ENCODE measurements around the gene GRIN1. TPM values are rescaled to one million over a fixed set of nuclear protein-coding genes. Genes with fewer than 3 reads are reported as not detected.
A peak's percentile ranks its signal among the peaks of the same experiment; 100 is the strongest.

GRIN1 gene
- total RNA-seq, 2 experiments from 2014 or later, result not detected

DNA sequence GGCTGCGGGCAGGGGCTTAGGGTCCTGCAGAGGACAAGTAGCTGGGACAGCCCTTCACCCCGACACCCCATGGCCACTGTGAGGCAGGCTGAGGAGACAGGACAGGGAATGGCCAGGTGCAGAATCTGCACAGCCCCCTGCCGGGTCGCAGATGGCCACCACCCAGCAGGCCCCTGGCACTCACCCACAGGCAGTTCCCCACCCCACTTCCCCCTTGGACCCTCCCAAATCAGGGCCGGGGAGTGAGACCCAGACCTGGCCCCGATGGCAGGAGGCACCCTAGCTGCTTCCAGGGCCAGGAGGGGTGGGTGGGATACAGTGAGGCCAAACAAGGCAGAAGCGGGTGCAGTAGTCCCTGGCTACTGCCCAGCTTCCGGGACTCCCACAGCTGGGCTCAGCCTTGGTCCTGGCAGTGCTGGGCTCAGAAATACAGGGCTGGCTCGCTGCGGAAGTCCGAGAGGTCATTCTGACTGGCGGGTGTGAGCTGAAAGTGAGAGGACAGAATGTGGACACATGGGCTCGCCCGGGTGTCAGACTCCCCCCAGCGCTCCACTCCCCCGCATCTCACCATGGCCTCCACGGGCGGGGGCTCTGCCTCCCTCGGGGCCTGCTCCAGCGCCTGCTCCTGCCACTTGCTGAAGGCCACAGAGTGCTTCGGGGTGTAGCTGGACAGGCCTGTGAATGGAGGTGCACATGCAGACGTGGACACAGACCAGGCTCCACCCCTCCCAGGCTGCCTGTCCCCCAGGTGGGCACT lies 52.9 kb downstream of the GRIN1 start:
- POLR2A ChIA-PET, result interaction anchor here (1.4 kb wide), 1 partner anchor 9 kb away, joined by 5 read pairs; the partner anchor contains the start of gene TPRN

DNA sequence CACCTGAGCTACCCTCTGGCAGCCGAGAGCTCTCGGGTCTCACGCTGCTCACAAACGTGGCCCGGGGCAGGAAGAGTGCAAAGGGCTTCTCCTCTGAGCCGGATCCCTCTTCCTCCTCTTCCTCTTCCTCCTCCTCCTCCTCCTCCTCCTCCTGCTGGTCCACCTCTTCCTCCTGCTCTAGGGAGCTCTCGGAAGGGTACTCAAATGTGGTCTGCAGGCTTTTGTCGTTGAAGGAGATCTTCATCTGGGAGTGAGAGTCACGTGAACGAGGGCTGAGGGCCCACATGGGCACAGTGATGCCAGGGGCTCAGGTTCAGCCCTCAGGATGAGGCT lies 53.5 kb downstream of the GRIN1 start:
- no peak overlapping the region for H3K4me3 Mint-ChIP-seq
- no peaks in the 10 kb centered on the region for H3K27me3 Mint-ChIP-seq
- H3K27ac Mint-ChIP-seq, result no peak overlapping the region
- H3K9me3 Mint-ChIP-seq, result no peaks in the 10 kb centered on the region
- POLR2A ChIA-PET, result interaction anchor here (1.4 kb wide), 1 partner anchor 8 kb away, joined by 5 read pairs; the partner anchor contains the start of gene TPRN
- DNase-seq (no peak), ATAC-seq (ENCODE audit: low read depth) (no peak)
- H3K4me1 Mint-ChIP-seq, result peaks cover 10% of the 10 kb centered on the region
- peaks cover 2% of the 10 kb centered on the region for H3K36me3 Mint-ChIP-seq

More for the DNA sequence above, 52.9 kb downstream of the GRIN1 start:
- H3K36me3 Mint-ChIP-seq, result peaks cover 2% of the 10 kb centered on the region
- no peak for ATAC-seq (ENCODE audit: low read depth)
- peaks cover 14% of the 10 kb centered on the region for H3K4me1 Mint-ChIP-seq
- no peaks in the 10 kb centered on the region for H3K9me3 Mint-ChIP-seq
- no peak for DNase-seq
- H3K27me3 Mint-ChIP-seq, result no peaks in the 10 kb centered on the region
- H3K4me3 Mint-ChIP-seq, result no peak overlapping the region
- no peak overlapping the region for H3K27ac Mint-ChIP-seq

DNA sequence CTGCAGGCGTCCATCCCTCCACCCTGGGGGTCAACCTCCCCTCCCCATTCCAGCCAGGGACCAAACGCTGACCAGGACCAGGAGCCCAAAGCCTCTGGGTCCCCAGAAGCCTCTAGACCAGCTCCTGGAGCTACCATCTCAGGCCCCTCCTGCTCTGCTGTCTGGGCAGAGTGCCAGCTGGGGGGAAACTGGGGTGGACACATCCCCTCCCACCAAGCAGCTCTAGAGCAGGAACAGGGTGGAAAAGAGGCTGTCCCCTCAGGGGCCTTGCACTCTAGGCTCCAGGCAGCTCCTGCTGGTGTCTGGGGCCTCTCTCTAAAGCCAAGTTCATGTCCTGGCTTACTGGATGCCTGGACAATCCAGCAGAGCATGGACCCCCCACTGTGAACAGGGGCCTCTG lies 53.9 kb downstream of the GRIN1 start:
- POLR2A ChIA-PET, result interaction anchor here (0.6 to 1.4 kb wide), 2 partner anchors 8 to 492 kb away, joined by 3 to 5 read pairs; partner anchors contain the start of gene TPRN
- no peak overlapping the region for H3K4me3 Mint-ChIP-seq

DNA sequence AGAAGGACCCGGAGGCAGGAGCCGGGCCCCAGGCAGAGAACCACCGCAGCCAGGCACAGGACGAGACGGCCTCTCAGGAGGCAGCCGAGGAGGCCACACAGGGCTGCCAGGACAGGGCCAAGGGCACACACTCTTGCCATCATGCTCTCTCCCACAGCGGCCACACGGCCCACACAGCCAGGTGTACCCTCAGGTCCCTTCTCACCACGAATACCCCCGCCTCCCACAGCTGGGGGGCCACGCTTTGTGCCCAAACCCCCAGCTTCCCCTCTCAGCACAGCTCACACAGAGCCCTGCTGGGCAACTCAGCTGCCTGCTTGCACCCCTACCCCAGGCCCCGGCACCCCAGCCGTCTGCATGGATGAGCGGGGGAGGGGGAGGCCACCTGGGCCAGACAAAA lies 54.8 kb downstream of the GRIN1 start:
- H3K36me3 Mint-ChIP-seq, result peaks cover 2% of the 10 kb centered on the region

More for the DNA sequence above, 53.9 kb downstream of the GRIN1 start:
- no peaks in the 10 kb centered on the region for H3K27me3 Mint-ChIP-seq
- peaks cover 7% of the 10 kb centered on the region for H3K4me1 Mint-ChIP-seq
- ATAC-seq (ENCODE audit: low read depth), result no peak
- H3K36me3 Mint-ChIP-seq, result peaks cover 2% of the 10 kb centered on the region
- no peak for DNase-seq
- no peak overlapping the region for H3K27ac Mint-ChIP-seq
- H3K9me3 Mint-ChIP-seq, result no peaks in the 10 kb centered on the region

DNA sequence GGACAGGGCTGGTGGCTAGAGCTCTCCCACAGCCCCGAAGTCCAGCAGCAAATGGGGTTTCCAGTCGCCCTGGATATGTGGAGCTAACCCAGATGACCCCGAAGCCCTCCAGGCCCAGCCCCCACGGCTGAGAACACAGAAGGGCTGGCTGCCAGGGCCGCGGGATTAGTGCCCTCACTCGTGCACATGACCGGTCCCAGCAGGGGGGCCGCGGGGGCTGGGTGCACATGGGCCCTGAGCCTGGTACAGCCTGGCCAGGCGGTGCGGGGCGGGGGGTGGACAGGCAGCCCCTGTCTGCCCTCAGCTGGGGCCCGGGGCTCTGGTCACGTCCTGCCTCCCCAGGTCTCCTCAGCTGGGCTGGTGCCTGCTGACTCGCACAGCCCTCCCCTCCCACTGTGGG lies 55.4 kb downstream of the GRIN1 start:
- Mint-ChIP-seq H3K4me1 (peaks cover 3% of the 10 kb centered on the region), H3K27me3 (no peaks in the 10 kb centered on the region)
- POLR2A ChIA-PET, result interaction anchor here (2.0 kb wide), 1 partner anchor 47 kb away, joined by 7 read pairs; the partner anchor contains the start of gene TUBB4B

More for the DNA sequence above, 54.8 kb downstream of the GRIN1 start:
- DNase-seq, result no peak
- POLR2A ChIA-PET, result interaction anchor here (0.6 kb wide), 1 partner anchor 493 kb away, joined by 3 read pairs; no protein-coding TSS in a partner anchor
- no peak for ATAC-seq (ENCODE audit: low read depth)
- Mint-ChIP-seq H3K27me3 (no peaks in the 10 kb centered on the region), H3K9me3 (no peaks in the 10 kb centered on the region), H3K27ac (no peak overlapping the region), H3K4me3 (no peak overlapping the region), H3K4me1 (peaks cover 7% of the 10 kb centered on the region)

DNA sequence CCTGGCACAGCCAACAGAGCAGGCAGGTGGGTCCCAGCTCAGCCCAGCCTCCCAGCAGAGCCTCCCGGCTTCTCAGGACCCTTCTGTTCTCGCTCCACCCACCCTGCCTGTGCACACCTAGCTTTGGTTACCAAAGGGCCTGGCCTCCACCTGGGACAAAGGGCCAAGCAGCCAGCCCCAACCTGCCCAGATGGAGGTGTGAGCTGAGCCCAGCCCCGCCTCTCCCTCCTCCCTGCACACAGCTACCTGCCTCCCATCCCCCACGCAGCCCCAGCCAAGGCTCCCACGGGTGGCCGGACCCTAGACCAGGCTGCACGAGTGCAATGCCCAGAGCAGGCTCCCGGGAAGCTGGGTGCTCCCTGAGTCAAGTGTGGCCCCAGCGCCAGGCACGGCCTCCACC lies 56.0 kb downstream of the GRIN1 start:
- H3K4me1 Mint-ChIP-seq, result peaks cover 2% of the 10 kb centered on the region
- H3K4me3 Mint-ChIP-seq, result no peak overlapping the region
- ATAC-seq (ENCODE audit: low read depth) (no peak), DNase-seq (no peak)
- no peaks in the 10 kb centered on the region for H3K27me3 Mint-ChIP-seq
- POLR2A ChIA-PET, result interaction anchor here (0.7 to 2.0 kb wide), 2 partner anchors 10 to 46 kb away, joined by 5 to 7 read pairs; partner anchors contain the start of genes NDOR1, TMEM203 and TUBB4B
- H3K27ac Mint-ChIP-seq, result no peak overlapping the region
- H3K36me3 Mint-ChIP-seq, result no peaks in the 10 kb centered on the region
- no peaks in the 10 kb centered on the region for H3K9me3 Mint-ChIP-seq

More for the DNA sequence above, 55.4 kb downstream of the GRIN1 start:
- no peak for ATAC-seq (ENCODE audit: low read depth)
- no peak overlapping the region for H3K27ac Mint-ChIP-seq
- no peak for DNase-seq
- no peaks in the 10 kb centered on the region for H3K36me3 Mint-ChIP-seq
- H3K9me3 Mint-ChIP-seq, result no peaks in the 10 kb centered on the region
- no peak overlapping the region for H3K4me3 Mint-ChIP-seq

DNA sequence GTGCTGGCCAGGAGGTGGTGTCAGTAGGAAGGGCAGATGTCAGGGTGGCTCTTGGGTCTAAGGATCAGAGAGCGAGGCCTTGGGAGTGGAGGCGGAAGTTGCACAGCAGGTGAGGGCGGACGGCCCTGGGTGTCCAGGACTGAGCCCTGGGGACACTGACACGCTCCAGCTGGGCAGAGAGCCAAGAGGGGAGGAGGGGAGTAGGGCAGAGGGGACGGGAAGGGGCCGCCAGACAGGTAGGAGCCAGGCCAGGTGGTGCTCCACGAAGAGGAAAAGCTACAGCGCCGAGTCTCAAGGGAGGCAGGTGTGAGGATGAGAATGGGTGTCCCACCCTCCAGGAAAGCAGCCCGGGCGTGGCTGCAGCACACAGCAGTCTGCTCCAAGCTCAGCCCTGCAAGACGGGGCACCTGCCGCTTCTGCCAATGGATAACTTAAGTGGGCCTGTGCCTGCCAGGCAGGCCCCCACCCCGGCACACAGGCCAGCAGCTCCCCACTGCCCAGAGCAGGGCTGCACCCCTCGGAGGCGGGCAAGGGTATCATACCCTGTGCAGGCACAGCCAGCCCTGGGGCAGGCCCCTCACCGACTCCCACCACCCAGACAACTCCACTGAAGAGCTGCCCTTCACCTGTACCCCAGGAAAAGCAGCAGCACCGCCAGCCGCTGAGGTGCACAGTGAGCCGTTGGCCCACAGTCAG lies 56.7 kb downstream of the GRIN1 start:
- Mint-ChIP-seq H3K9me3 (no peaks in the 10 kb centered on the region), H3K4me1 (peaks cover 2% of the 10 kb centered on the region), H3K4me3 (no peak overlapping the region), H3K27ac (peak overlapping the region; percentile 25), H3K27me3 (no peaks in the 10 kb centered on the region), H3K36me3 (no peaks in the 10 kb centered on the region)
- POLR2A ChIA-PET, result interaction anchor here (0.7 to 2.0 kb wide), 3 partner anchors 10 to 58 kb away, joined by 3 to 7 read pairs (median 5); partner anchors contain the start of genes NDOR1, TMEM203 and TUBB4B
- DNase-seq (no peak), ATAC-seq (ENCODE audit: low read depth) (no peak)

DNA sequence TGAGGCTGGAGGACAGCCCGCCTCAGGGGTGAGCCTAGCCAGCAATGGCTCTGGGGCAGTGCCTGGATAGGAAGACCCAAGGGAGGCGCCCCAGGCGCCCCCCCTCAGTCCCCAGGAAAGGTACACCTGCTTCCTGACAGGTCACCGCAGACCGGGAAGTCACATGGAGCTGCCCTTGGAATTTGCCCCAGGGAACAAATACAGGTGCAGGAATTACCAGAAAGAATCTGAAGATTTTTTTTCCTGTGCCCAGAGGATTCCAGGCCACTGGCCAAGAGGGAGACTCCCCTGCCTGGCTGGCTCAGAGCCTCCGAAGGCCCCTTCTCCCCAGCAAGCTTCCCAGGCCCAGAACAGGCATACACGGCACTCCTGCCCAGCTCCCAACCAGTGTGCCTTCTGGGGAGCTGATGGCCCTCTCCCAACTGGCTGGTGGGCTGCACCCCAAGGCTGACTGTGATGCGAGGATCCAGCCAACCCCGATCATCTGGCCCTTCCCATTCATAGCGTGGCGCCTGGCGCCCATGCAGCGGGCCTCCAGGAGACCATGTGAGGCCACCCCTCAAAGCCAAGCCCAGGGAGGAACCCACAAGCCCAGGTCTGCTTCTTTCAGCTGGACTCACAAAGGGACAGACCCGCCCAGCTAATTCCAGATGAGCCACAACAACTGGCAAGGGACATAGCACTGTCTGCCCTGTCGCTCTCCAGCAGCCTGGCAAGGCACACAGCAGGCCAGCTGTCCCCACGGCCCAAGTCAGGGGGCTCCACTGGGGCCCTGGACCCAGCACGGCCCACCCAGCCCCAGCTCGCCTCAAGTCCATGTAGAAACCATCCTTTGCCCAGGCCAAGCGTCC lies 59.3 kb downstream of the GRIN1 start:
- DNase-seq (no peak), ATAC-seq (ENCODE audit: low read depth) (no peak)
- no peak overlapping the region for H3K4me3 Mint-ChIP-seq
- POLR2A ChIA-PET, result interaction anchor here (0.6 to 1.5 kb wide), 3 partner anchors 9 to 61 kb away, joined by 3 to 10 read pairs (median 4); partner anchors contain the start of gene TUBB4B
- H3K27ac Mint-ChIP-seq, result no peak overlapping the region
- H3K27me3 Mint-ChIP-seq, result no peaks in the 10 kb centered on the region
- H3K36me3 Mint-ChIP-seq, result no peaks in the 10 kb centered on the region
- peaks cover 10% of the 10 kb centered on the region for H3K4me1 Mint-ChIP-seq
- H3K9me3 Mint-ChIP-seq, result no peaks in the 10 kb centered on the region

DNA sequence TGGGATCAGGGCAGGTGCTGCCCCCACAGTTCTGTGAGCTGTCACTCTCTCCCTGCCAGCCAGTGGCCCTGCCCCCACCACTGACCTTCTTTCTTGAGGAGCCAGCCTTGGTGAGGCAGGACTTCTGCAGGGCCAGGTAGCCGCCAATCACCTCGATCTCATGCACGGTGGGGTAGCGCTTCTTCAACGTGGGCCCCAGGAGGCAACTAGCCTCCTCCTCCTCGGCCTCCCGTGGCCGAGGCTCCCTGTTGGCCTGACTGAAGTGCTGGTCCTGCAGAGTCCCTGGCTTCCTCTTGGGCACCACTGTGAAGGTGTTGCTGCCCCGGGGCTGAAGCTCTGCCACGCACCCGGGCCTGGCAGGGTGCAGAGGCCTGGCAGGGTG lies 59.9 kb downstream of the GRIN1 start:
- no peaks in the 10 kb centered on the region for H3K36me3 Mint-ChIP-seq
- H3K27ac Mint-ChIP-seq, result no peak overlapping the region
- no peak for ATAC-seq (ENCODE audit: low read depth)
- no peaks in the 10 kb centered on the region for H3K9me3 Mint-ChIP-seq
- POLR2A ChIA-PET, result interaction anchor here (0.6 to 1.5 kb wide), 3 partner anchors 10 to 61 kb away, joined by 3 to 10 read pairs (median 4); partner anchors contain the start of gene TUBB4B
- no peaks in the 10 kb centered on the region for H3K27me3 Mint-ChIP-seq
- no peak for DNase-seq
- H3K4me1 Mint-ChIP-seq, result peaks cover 12% of the 10 kb centered on the region
- no peak overlapping the region for H3K4me3 Mint-ChIP-seq

DNA sequence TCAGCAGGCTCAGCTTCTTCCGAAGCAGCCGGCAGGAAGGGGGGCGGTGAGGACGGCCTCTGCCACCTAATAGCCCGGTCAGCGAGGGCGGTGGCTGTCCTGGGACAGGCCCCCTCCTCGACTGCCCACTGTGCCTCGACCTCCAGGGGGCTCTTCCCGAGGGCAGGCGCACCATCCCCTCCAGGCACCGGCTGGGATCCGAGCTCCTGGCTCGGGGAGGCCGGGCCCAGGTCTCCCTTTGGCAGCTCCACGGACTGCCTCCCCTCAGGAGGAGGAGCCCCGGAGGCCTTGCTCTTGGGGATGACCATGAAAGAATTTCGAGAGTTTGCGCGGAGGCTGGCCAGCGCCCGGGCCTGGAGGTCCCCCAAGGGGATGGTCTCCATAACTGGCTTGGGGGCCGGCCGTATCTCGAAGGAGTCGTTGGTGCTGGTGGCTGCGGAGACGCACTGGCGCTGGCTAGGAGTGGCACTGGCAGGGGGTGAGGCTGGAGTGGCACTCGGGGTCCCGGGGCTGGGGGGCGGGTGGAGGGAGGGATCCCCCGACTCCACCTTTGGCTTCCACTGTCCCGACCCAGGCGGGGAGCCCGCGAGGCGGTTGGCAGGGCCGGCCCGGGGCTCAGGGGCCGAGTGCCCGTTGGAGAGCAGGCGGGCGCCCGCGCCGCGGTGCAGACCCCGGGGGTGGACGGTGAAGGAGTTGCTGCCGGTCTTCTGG lies 60.6 kb downstream of the GRIN1 start:
- Mint-ChIP-seq H3K4me1 (peaks cover 18% of the 10 kb centered on the region), H3K27ac (peak overlapping the region; percentile 51), H3K27me3 (no peaks in the 10 kb centered on the region), H3K36me3 (no peaks in the 10 kb centered on the region), H3K4me3 (peak overlapping the region; percentile 78), H3K9me3 (no peaks in the 10 kb centered on the region)
- ATAC-seq (ENCODE audit: low read depth) (no peak), DNase-seq (no peak)
- POLR2A ChIA-PET, result interaction anchor here (1.2 kb wide), 1 partner anchor 11 kb away, joined by 10 read pairs; no protein-coding TSS in a partner anchor

DNA sequence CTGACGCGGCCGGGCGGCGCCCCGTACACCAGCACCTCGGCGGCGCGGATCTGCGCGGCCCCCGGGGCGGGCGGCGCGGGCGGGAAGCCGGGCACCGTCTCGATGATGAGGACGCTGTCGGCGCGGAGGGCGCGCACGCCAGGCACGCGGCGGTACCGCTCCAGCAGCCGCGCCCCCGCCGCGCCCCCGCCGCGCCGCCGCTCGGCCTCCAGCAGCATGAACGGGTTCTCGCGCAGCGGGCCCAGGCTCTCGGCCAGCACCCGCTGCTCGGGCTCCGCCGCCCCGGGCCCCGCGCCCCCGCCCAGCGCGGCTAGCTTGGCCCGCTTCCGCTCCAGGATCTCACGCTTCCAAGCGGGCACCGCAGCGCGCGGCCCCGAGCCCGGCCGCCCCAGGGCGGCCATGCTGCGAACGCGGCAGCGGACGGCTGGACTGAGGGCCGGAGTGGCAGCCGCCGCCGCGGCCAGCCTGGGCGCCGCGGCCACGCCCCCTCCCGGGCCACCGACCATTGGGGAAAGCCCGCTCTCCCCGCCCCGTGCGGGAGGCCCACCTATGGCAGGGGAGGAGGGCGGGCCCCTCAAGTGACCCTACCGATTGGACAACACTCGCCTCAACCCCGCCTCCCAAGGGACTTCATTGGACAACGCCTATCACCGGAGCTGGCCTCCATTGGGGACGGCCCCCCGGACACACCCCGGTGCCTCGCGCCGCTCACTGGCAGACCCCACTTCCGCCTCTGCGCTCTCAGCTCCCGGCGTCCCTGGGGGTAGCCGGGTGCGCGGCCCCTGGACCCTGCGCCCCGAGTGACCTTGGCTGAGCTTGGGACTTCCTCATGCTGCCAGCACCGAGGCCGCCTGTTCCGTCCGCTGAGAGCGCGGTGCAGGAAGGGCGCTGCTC lies 61.6 kb downstream of the GRIN1 start, which contains the start of gene TPRN:
Gene TPRN, minus strand, starts transcription at position 431 of the 894 bp plus-strand sequence. Its CDS starts 30 bp downstream, at position 401.
- Mint-ChIP-seq H3K4me1 (peaks cover 20% of the 10 kb centered on the region), H3K27me3 (no peaks in the 10 kb centered on the region), H3K36me3 (no peaks in the 10 kb centered on the region), H3K9me3 (no peaks in the 10 kb centered on the region), H3K27ac (peak within 1 kb of the TSS; percentile 86), H3K4me3 (peak within 1 kb of the TSS; percentile 84)
- peak; percentile 95 for ATAC-seq (ENCODE audit: low read depth)
- DNase-seq, result peak; percentile 95
- POLR2A ChIA-PET, result interaction anchor here (0.6 to 3.5 kb wide), 21 partner anchors 8 to 473 kb away, joined by 3 to 42 read pairs (median 5); partner anchors contain the start of genes ANAPC2, CYSRT1, DPP7 and MAN1B1
